ENCODE measurements around the gene CDH18. TPM values are rescaled to one million over a fixed set of nuclear protein-coding genes. Genes with fewer than 3 reads are reported as not detected.

The CDH18 gene
- total and polyA plus RNA-seq, 2 donors (not counting 1 experiment from before 2014, with no cell fraction given): 0.16 to 0.33 TPM

DNA sequence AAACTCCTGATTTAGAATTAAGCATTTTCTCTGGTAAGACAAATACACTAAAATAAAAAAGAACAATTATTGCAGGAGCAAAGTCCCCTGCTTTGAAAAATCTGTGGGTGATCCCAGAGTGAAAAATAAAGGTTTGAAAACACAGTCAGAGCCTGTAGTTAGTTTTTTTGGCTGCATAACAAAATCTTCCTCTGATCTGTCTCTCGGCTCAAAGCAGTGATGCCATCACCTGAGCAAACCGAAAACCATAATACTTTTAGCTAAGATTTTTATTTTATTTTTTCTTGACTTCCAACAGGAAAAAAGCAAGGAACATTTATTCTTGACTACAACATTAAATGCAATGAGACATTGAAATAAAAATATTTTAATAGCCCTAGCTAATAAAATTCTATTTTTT lies 1.2 kb downstream of the CDH18 start:
- H4K20me1 ChIP-seq (ENCODE audit: control insufficient read depth, extremely low read depth, insufficient read depth, low read length): no peaks in the 10 kb centered on the region
- H2AFZ ChIP-seq (ENCODE audit: low read length): no peak overlapping the region
- no peaks in the 10 kb centered on the region for H3K9me3 ChIP-seq (ENCODE audit: control insufficient read depth, insufficient read depth, low read depth, low read length)
- no peaks in the 10 kb centered on the region for H3K4me1 ChIP-seq (ENCODE audit: control insufficient read depth, extremely low read depth, insufficient read depth, low read length)
- no peaks in the 10 kb centered on the region for H3K36me3 ChIP-seq (ENCODE audit: control insufficient read depth, insufficient read depth, low read length)
- H3K79me2 ChIP-seq (ENCODE audit: control insufficient read depth, insufficient read depth, low read length): no peaks in the 10 kb centered on the region
- no peak overlapping the region for H3K4me2 ChIP-seq (ENCODE audit: extremely low read depth, insufficient read depth, low read length)
- TF ChIP-seq CTCF (conservative IDR thresholded peaks at IDR 0.05 in 1 of 2, IDR thresholded peaks at IDR 0.05 in 1 of 2; ENCODE audit: low read depth in 1 of 2, low read length in 2 of 2) (no peak), EZH2 (IDR thresholded peaks at IDR 0.05; ENCODE audit: low read length, missing control alignments) (no peak)
- no peaks in the 10 kb centered on the region for H3K27me3 ChIP-seq (ENCODE audit: control insufficient read depth, insufficient read depth, low read length)
- no peak for DNase-seq (ENCODE audit: low read depth in 2 of 2)
- no peak overlapping the region for H3K4me3 ChIP-seq (replicated peaks in 1 of 4; ENCODE audit: control extremely low read depth in 1 of 4, insufficient read depth in 1 of 4, low read depth in 3 of 4, low read length in 4 of 4)
- no peak overlapping the region for H3K27ac ChIP-seq (ENCODE audit: insufficient read depth, low read length)
- H3K9ac ChIP-seq (ENCODE audit: insufficient read depth, low read length): no peak overlapping the region

DNA sequence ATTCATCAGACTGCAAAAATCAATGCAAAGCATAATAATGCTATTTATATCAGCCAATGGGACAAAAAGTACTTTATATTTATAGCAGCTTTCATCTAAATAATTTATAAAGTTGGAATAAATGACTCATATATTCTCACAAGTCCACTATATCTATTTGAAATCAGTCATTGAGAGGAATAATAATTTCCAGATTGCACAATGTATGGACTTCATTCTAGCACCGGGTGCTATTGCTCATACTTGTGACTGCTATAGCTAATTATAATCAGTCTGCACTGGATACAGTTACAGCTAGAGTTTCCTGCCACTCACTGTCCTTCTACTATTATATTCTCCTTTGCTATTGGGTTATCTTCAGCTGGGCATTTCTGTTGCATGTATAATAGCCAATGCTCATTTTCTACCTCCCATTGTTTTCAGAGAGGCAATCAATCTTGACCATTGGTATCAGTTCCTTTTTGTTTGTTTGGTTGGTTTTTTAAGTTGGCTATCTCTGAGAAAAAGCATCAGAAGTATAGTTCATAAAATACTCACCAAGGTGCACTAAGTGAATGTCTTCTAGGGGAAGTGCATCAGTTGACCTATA lies 1.9 kb downstream of the CDH18 start:
- peak; percentile 15 to 73 for DNase-seq (ENCODE audit: low read depth in 2 of 2)
- Histone ChIP-seq H3K4me2 (ENCODE audit: extremely low read depth, insufficient read depth, low read length) (no peak overlapping the region), H3K36me3 (ENCODE audit: control insufficient read depth, insufficient read depth, low read length) (no peaks in the 10 kb centered on the region), H3K4me1 (ENCODE audit: control insufficient read depth, extremely low read depth, insufficient read depth, low read length) (no peaks in the 10 kb centered on the region), H3K27ac (ENCODE audit: insufficient read depth, low read length) (no peak overlapping the region), H3K4me3 (replicated peaks in 1 of 4; ENCODE audit: control extremely low read depth in 1 of 4, insufficient read depth in 1 of 4, low read depth in 3 of 4, low read length in 4 of 4) (no peak overlapping the region), H3K9ac (ENCODE audit: insufficient read depth, low read length) (no peak overlapping the region), H3K79me2 (ENCODE audit: control insufficient read depth, insufficient read depth, low read length) (no peaks in the 10 kb centered on the region), H2AFZ (ENCODE audit: low read length) (no peak overlapping the region), H3K9me3 (ENCODE audit: control insufficient read depth, insufficient read depth, low read depth, low read length) (no peaks in the 10 kb centered on the region), H4K20me1 (ENCODE audit: control insufficient read depth, extremely low read depth, insufficient read depth, low read length) (no peaks in the 10 kb centered on the region), H3K27me3 (ENCODE audit: control insufficient read depth, insufficient read depth, low read length) (no peaks in the 10 kb centered on the region)
- TF ChIP-seq CTCF (conservative IDR thresholded peaks at IDR 0.05 in 1 of 2, IDR thresholded peaks at IDR 0.05 in 1 of 2; ENCODE audit: low read depth in 1 of 2, low read length in 2 of 2) (no peak), EZH2 (IDR thresholded peaks at IDR 0.05; ENCODE audit: low read length, missing control alignments) (no peak)

GRCh38 chr5:19978476-19978875 lies 9.5 kb downstream of the CDH18 start:
- Histone ChIP-seq H3K9me3 (ENCODE audit: control insufficient read depth, insufficient read depth, low read depth, low read length) (no peaks in the 10 kb centered on the region), H3K36me3 (ENCODE audit: control insufficient read depth, insufficient read depth, low read length) (no peaks in the 10 kb centered on the region), H3K79me2 (ENCODE audit: control insufficient read depth, insufficient read depth, low read length) (no peaks in the 10 kb centered on the region), H3K27me3 (ENCODE audit: control insufficient read depth, insufficient read depth, low read length) (no peaks in the 10 kb centered on the region), H3K27ac (ENCODE audit: insufficient read depth, low read length) (no peak overlapping the region), H3K9ac (ENCODE audit: insufficient read depth, low read length) (no peak overlapping the region), H3K4me2 (ENCODE audit: extremely low read depth, insufficient read depth, low read length) (no peak overlapping the region), H2AFZ (ENCODE audit: low read length) (no peak overlapping the region), H4K20me1 (ENCODE audit: control insufficient read depth, extremely low read depth, insufficient read depth, low read length) (no peaks in the 10 kb centered on the region), H3K4me1 (ENCODE audit: control insufficient read depth, extremely low read depth, insufficient read depth, low read length) (no peaks in the 10 kb centered on the region), H3K4me3 (replicated peaks in 1 of 4; ENCODE audit: control extremely low read depth in 1 of 4, insufficient read depth in 1 of 4, low read depth in 3 of 4, low read length in 4 of 4) (no peak overlapping the region)
- no peak for DNase-seq (ENCODE audit: low read depth in 2 of 2)
- TF ChIP-seq EZH2 (IDR thresholded peaks at IDR 0.05; ENCODE audit: low read length, missing control alignments) (no peak), CTCF (conservative IDR thresholded peaks at IDR 0.05 in 1 of 2, IDR thresholded peaks at IDR 0.05 in 1 of 2; ENCODE audit: low read depth in 1 of 2, low read length in 2 of 2) (no peak)

Measured in fibroblast of lung (primary cell).